Colon (tissue), 2 donors: ENCODE measurements around the gene IRAK4.
"Not testable (repeated sequence)": the region's sequence is repeated elsewhere in the genome, so short reads cannot be mapped to it uniquely, and the experiment has no call there.

ENCODE experiments used
- FAIRE-seq: peaks from 2 replicates; lab custom pipeline; 2012; peaks lifted over from hg19 to GRCh38; lab: Jason Lieb, UNC
- donor health status: control.
- donor health status: control.

The IRAK4 gene

DNA sequence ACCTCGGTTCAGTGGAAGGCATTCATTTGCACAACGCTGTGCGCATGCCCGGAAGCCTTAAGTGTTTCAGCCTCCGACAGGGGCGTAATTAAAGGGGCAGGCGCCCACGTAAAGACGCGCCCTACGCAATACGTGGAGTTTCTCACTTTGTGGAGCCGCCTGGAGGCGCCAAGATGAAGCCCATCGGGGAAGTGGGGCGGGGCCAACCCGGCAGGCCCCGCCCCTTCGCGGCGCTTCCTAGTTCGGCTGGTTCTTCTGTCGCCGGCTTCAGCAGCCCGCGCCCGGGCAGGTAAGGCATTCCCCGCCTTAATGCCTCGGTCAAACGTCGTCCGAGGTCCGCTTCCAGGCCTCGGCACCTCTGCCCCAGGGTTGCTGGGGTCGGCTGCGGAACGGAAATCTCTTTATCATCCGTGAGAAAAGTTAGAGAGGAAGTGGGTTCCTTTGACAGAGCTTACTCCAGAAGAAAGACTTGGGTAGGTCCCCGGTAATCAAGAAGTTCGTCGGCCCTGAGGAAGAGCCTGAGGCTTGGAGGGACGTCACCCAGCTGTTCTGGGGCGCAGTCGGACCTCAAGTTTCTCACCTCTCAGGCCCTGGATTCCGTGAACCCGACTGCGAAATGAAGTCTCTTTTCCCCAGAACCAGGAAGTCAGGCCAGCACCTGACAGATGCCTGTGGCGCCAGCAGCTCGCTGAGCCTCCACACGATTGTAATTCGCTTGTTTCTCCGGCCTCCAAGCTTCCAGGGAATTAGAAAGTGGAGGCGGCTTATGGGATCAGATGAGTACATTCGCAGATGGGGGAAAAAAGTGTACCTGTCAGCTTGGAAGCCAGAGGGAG lies at the start of gene IRAK4, which contains the start of gene PUS7L:
Gene IRAK4 (plus strand): TSS at position 224 of the 836 bp plus-strand sequence. CDS start 9,161 bp downstream, outside the sequence.
Gene PUS7L (minus strand): TSS at position 63 of the 836 bp plus-strand sequence. CDS start 3,545 bp downstream, outside the sequence.
- FAIRE-seq: peak; percentile 14

DNA sequence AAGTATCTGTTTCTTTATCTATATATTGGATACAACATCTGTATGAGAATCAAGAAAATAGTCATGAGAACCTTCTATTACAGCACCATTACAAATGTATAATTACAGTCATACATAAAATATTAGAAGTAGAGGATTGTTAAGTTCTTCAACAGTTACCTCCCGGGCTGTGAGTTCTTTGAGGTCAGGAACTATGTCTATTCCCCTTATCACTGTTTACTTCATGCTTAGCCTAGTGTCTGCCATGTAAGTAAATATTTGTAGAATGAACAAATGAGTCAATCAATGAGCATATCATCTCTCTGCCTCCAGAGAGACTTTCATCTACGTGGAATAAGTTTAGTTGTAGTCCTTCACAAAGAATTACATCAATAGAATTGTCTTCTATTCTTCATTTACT lies 47.4 kb upstream of the IRAK4 start:
- no peak for FAIRE-seq

DNA sequence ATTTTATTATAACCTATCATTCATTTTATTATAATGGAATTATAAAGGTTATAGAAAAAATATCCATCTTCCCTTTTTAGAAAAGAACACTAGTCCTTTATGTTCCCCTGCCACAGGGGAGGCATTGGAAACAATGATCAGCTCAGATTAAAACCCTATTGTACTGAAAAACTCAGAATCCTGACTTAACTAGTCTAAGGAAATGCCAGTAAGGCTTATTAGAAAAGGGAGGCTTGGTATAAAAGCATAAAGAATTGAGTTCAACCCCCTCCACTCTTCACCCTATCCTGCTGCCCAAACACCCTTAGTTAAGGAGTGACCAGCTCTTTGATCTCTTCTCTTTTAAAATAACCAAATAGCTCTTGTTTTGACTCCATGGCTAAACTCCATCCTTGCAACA lies 36.1 kb upstream of the IRAK4 start:
- FAIRE-seq: no peak

DNA sequence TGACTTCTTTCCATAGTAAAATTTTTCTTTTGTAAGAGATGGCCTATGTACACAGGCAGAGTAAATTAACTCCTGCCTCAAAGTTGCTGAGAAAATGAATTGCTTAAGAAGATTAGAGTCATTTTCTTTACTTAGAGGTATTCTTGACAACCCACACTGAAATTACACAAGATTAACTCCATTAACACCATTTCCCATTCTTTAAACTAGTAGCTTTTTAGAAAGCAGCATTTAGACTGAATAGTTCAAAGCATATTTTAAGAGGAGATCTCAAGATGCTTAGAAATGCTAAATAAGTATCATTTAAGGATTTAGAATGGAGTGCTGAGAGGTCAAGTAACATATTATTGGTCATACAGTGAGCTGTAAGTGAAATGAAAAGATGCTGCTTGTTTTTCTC lies 35.6 kb upstream of the IRAK4 start:
- no peak for FAIRE-seq

DNA sequence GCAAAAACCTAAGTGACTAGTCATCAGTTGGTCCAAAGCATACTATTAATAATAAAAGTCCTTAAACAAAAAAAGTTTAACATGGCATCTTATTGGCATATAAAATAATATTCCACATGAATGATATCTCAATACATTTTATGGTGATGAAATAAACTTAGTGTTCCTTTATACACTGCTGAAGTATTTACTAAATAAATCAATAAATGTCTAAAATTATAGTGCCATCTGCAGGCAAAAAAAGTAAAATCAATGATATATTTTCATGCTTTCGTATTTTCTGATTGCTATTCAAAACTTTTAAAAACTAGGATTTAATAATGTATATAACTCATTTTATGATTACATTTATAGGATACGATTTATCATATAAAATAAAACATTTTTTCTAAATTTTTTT lies 30.6 kb upstream of the IRAK4 start:
- peak; percentile 88 for FAIRE-seq

GRCh38 chr12:43728698-43729097 lies 30.1 kb upstream of the IRAK4 start:
- FAIRE-seq: no peak

DNA sequence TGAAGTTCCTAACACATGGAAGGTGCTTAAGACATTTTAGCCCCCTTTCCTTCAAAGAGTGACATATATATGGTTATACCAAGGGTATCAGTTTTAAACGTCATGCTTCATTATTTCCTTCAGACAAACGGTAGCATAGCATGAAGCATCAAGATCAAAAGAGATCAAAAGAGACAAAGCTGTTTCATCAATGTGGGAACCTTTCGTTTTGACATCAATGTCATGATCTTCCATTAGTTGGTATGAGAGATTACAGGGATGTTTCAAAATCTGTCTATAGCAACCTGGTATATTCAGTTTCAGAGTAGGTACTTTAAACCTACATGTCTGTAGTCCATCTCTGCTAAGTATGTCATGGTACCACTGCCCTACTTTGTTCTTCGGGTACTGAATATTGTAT lies 28.5 kb upstream of the IRAK4 start:
- no peak for FAIRE-seq

DNA sequence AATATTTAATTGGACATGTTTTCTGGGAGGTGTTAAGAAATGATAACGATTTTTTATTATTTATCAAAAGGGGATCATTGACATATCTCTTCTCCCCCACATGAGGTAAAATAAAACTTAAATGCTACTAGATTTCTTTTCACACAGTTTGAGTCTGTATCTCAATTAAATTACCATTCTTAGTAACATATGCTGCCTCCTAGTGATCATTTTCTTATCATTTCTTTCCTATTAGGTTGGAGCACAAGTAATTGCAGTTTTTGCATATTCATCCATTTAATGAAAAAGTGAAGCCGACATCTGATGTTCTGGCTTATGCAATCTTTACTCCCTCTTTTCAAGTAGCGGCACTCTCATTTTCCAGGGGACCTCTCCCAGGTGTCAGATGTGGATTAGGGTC lies 25.1 kb upstream of the IRAK4 start:
- no peak for FAIRE-seq

DNA sequence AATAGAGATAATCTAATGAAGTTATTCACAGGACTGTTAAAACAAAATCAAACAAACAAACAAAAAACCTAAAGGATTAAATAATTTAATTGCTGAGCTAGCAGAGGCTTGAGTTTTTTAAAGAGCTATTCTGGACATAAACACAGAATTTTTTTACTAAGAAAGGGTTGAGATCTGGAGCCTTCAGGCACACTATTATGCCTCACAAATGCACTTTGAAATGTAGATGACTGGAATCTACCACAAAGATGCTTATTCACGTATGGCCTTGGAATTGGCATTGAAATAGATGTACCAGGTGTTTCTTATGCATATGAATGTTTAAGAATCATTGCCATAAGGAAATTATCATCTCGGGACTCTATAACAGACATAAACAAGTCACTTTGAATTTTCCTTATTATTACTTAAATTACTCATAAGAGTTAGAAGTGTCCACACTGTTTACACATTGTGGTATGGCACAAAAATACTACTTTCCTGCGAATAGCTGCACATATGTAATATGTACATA lies 21.8 kb upstream of the IRAK4 start:
- no peak for FAIRE-seq

DNA sequence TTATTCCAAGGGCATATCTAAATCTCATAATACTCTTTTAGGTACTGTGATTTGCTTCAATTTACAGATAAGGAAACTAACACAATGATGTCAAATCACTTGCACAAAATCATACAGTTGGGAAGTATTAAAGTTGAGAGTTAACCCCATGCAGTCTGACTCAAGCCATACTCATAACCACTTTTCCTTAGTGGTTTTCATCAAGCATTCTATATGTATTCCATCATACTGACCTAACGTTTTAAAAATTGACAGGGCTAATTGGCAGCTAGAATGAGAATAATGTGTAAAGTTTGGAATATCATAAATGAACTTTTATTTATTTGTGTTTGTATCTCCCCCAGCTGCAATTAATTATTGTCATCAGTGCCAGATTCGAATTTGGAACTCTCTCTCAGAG lies 21.1 kb upstream of the IRAK4 start:
- FAIRE-seq: no peak

DNA sequence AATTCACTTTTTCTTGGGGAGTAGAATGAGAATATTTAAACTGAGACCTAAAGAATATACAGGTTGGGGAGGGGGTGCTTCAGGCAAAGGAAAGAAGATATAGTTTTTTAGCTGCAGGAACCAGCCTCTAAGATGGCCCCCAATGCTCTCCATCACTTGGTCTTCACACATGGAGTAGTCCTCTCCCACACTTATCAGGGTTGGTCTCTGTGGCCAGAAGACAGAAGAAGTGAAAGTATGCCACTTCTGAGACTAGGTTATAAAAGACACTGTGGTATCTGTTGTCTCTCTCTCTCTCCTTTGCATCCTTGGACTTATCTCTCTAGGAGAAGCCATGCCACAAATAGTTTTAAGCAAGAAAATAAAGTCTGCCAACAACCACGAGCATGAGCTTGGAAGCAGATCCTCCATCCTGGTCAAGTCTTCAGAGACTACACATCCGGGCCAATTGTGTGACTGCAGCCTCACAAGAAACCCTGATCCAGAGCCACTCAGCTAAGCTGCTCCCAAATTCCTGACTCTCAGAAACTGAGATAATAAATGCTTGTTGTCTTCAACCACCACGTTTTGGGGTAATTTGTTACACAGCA lies 18.1 kb upstream of the IRAK4 start:
- no peak for FAIRE-seq

DNA sequence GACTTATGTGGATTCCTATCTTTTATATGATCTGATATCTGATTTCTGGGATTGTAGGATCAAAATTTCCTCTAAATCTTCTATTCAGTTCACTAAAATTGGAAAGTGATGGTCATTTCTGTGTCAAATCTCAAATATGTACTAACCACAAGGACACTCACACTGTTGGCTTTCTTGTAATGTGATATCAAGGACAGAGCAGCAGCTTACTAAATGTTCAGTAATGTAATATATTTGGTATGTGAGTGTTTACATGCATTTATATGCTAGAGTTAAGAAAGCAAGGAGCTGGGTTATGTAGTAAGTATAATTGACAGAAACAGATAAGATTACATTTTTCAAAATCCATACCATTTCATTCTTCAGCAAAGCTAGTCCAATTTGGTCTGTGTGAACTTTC lies 16.6 kb upstream of the IRAK4 start:
- FAIRE-seq: no peak

DNA sequence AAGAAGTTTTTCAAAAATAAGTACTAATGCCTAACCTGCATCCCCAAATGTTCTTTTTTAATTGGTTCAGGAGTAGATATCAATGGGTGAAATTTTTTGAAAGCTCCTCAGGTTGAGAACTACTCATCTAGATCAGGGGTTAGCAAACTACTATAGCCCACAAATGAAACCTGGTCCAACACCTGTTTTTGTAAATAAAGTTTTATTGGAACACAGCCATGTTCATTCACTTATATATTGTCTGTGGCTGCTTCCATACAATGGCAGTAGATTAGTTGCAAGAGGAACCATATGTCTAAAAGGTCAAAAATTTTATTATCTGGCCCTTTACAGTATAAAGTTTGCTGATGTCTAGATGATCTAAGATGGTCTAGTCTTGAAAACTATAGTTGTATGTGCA lies 13.9 kb upstream of the IRAK4 start:
- no peak for FAIRE-seq

GRCh38 chr12:43749016-43749415 lies 9.7 kb upstream of the IRAK4 start:
- no peak for FAIRE-seq

DNA sequence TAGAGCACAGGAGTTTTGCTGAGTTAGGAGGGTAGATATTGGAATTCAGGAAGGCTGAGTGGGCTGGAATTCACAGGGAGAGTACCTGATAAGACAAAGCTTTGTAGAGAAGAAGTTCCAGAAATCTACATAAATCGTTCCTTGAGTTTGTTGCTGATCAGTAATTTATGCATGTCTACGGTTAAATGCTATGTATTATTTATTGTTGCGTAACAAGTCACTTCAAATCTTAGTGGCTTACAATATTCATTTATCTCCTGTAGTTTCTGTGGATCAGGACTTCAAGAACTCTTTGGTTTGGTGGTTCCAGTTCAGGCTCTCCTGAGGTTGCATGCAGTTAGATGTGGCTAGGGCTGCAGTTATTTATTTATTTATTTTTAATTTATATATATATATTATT lies 7.9 kb upstream of the IRAK4 start:
- no peak for FAIRE-seq

DNA sequence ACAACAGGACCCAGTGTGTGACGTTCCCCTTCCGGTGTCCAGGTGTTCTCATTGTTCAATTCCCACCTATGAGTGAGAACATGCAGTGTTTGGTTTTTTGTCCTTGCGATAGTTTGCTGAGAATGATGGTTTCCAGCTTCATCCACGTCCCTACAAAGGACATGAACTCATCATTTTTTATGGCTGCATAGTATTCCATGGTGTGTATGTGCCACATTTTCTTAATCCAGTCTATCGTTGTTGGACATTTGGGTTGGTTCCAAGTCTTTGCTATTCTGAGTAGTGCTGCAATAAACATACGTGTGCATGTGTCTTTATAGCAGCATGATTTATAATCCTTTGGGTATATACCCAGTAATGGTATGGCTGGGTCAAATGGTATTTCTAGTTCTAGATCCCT lies 7.4 kb upstream of the IRAK4 start:
- FAIRE-seq: not testable (repeated sequence)

DNA sequence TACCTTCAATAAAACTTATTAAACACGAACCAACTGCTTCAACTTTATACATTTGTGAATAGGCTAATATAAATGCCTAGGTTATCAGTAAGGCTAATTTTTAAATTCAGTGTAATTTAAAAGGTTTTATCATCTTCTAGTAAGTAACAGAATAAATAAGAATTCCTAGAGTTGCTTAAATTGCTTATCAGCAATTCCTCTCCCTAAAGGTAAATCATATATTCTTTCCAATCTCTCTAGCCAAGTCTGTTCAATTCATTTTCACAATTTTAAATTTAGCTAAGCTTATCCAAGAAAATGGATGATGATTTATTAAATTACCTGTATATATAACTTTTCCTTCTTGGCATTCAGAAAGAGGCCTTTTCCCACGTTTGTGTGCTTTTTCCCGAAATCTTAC lies 4.7 kb upstream of the IRAK4 start:
- no peak for FAIRE-seq

DNA sequence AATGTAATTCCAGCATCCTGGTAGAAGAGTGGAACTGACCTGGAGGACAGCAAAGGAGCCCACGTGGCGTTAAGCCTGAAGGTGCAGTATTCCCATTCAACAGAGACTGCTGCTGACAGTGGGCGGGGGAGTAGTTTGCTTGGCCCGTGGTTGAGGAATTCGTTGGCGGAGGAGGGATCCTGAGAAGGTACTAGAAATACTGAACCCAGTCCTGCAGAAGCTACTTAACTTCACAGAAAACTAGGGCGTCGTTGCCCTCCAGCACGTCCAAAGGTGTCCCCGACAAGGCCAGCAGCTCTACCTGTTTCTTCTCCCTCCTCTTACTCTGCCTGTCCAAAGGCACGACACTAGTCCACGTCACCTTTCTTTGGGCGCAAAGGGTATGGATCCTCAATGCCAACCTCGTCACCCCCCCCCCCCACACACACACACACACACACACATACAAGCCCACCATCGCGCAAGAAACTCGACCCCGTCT lies 464 bp upstream of the IRAK4 start:
- FAIRE-seq: no peak

DNA sequence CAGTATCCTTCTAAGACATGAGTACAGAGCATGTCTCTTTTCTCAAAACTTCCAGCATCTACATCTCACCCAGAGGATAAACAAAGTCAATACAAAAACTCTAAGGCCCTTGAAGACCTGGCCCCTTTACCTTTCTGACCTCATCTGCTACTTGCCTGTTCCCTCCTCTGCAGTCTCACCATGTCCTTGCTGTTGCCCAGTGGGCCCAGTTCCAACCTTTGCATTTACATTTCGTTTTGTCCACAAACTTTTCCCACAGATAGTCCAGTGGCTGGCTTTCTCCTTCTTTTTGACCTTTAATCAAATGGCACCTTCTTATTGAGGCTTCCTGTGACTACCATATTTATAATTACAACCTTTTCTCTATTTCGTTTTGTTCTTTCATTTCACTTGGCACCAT lies 1.6 kb downstream of the IRAK4 start:
- FAIRE-seq: no peak

DNA sequence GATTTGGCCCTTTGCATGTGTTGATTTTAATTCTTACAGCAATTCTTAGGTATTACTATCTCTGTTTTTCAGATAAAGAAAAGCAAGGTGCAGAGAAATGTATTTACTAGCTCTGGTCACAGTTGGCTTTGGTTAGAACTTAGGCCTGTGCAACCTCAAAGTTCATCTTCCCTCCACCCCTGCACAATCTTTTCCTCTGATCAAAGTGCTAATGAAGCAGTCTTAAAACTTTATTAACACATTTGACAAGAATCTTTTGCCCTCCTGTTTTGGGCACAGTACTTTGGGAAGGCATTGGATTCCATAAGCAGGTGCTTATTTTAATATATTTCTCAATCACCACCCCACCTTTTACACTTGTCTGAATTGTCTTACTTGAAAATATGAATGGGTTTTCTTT lies 2.7 kb downstream of the IRAK4 start:
- no peak for FAIRE-seq

GRCh38 chr12:43762596-43762995 lies 3.8 kb downstream of the IRAK4 start:
- FAIRE-seq: no peak

GRCh38 chr12:43763769-43764168 lies 5.0 kb downstream of the IRAK4 start:
- no peak for FAIRE-seq

DNA sequence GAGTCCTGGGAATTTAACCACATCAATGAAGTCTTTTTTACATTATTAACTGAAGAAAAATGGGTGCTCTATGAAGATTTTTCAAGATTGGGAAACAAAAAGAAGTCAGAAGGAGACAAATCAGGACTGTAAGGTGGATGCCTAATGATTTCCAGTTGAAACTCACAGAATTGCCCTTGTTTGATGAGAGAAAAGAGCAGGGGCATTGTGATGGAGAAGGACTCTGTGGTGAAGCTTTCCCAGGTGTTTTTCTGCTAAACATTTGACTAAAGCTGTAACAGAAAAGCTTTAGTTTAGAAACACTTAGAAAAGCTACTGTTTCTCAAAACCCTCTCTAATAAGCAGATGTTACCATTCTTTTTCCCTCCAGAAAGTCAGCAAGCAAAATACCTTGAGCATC lies 5.8 kb downstream of the IRAK4 start:
- FAIRE-seq: no peak
